Immature natural killer cell (primary cell): ENCODE data around the gene SLFN12. TPM values are rescaled to one million over a fixed set of nuclear protein-coding genes. Genes with fewer than 3 reads are reported as not detected.
A peak's percentile ranks its signal among the peaks of the same experiment; 100 is the strongest.
"Not testable (repeated sequence)": the region's sequence is repeated elsewhere in the genome, so short reads cannot be mapped to it uniquely, and the experiment has no call there.

ENCODE experiments used
- DNase-seq, 3 donors: peaks; one replicate each; pipeline ENCODE4 v3.0.0; 2022; ENCODE audit warnings: mixed read lengths in 1 of 3
- H3K27ac Mint-ChIP-seq, 6 donors: one replicate each; pipeline ENCODE4 v1.8.0; 2020; ENCODE audit warnings: mixed read lengths in 6 of 6, mild to moderate bottlenecking in 5 of 6, inconsistent platforms in 4 of 6, moderate library complexity in 3 of 6
- H3K27me3 Mint-ChIP-seq, 3 donors: one replicate each; pipeline ENCODE4 v1.8.0; 2020 to 2021; ENCODE audit warnings: low read depth in 3 of 3, mild to moderate bottlenecking in 3 of 3, mixed read lengths in 3 of 3, moderate library complexity in 3 of 3, inconsistent platforms in 1 of 3
- H3K36me3 Mint-ChIP-seq, 3 donors: one replicate each; pipeline ENCODE4 v1.8.0; 2020; ENCODE audit warnings: mixed read lengths in 3 of 3, inconsistent platforms in 2 of 3, mild to moderate bottlenecking in 2 of 3
- H3K4me1 Mint-ChIP-seq, 2 donors: one replicate each; pipeline ENCODE4 v1.8.0; 2020; ENCODE audit warnings: inconsistent platforms in 2 of 2, mild to moderate bottlenecking in 2 of 2, mixed read lengths in 2 of 2, moderate library complexity in 1 of 2
- H3K4me3 Mint-ChIP-seq, 5 donors: one replicate each; pipeline ENCODE4 v1.8.0; 2020; ENCODE audit warnings: mild to moderate bottlenecking in 5 of 5, mixed read lengths in 5 of 5, inconsistent platforms in 3 of 5, moderate library complexity in 3 of 5
- H3K9me3 Mint-ChIP-seq, 6 donors: one replicate each; pipeline ENCODE4 v1.8.0; 2020; ENCODE audit warnings: mild to moderate bottlenecking in 6 of 6, mixed read lengths in 6 of 6, inconsistent platforms in 4 of 6, moderate library complexity in 3 of 6
- polyA plus RNA-seq, 3 donors: library from polyadenylated mRNA; unstranded; fragments of 300-500 nt; fragmentation: Illumina TruSeq; gene quantifications; one replicate each; pipeline ENCODE4 v1.2.3, GENCODE V29; 2021

SLFN12 gene
- polyA plus RNA-seq, 3 donors from 2014 or later: 0.44 to 10.5 (median 6.3) TPM

DNA sequence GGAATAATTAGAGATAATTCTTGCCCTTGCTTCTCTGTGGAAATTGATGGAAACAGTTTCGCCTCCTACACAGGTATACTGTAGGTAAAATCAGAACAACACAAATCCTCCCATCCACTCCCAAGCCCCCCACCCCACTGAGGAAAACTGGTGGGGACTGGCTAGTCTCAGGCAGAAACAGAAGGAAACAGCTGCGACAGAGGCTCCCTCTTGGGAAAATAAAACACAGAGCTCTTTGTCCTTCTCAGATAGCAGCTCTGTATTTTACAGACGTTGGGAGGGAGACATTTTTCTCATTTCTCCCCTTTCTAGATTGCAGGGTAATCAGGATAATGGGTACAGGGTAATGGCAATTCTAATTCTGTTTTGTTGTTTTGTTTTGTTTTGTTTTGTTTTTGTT, 15.2 kb upstream of the SLFN12 start:
- H3K9me3 Mint-ChIP-seq: no peaks in the 10 kb centered on the region
- H3K4me3 Mint-ChIP-seq: peak overlapping the region; percentile 96 to 98 (median 96)
- H3K27me3 Mint-ChIP-seq: peaks cover 11 to 22% (median 22%) of the 10 kb centered on the region in 3 donors
- peaks cover 27 to 54% of the 10 kb centered on the region in 2 donors for H3K4me1 Mint-ChIP-seq
- H3K36me3 Mint-ChIP-seq: peaks cover 11 to 20% (median 17%) of the 10 kb centered on the region in 3 donors
- peak overlapping the region; percentile 96 to 100 (median 99) for H3K27ac Mint-ChIP-seq
- DNase-seq: no peak

DNA sequence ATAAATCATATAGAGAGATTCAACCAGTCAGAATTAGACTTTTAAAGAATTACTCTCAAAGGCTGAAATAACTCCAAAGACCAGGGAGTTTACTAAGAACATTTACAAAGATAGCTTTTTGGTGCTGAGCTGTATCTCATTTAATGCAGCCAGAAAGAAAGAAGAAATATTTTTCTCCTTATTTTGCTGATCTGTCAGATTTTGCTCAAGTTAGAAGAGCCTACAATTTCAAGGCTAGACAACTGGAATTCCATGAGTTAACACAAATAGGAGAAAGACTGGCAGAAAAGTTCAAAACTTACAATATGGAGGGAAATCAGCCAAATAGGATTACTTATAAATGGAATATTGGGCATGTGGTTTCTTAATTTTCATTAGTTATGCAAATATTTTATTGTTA, 6.1 kb upstream of the SLFN12 start:
- Mint-ChIP-seq H3K36me3 (peaks cover 3 to 10% (median 7%) of the 10 kb centered on the region in 3 donors), H3K4me3 (no peak overlapping the region), H3K9me3 (no peaks in the 10 kb centered on the region), H3K27me3 (peaks cover 0 to 5% (median 1%) of the 10 kb centered on the region in 3 donors), H3K27ac (no peak overlapping the region), H3K4me1 (peaks cover 17 to 41% of the 10 kb centered on the region in 2 donors)
- DNase-seq: no peak

DNA sequence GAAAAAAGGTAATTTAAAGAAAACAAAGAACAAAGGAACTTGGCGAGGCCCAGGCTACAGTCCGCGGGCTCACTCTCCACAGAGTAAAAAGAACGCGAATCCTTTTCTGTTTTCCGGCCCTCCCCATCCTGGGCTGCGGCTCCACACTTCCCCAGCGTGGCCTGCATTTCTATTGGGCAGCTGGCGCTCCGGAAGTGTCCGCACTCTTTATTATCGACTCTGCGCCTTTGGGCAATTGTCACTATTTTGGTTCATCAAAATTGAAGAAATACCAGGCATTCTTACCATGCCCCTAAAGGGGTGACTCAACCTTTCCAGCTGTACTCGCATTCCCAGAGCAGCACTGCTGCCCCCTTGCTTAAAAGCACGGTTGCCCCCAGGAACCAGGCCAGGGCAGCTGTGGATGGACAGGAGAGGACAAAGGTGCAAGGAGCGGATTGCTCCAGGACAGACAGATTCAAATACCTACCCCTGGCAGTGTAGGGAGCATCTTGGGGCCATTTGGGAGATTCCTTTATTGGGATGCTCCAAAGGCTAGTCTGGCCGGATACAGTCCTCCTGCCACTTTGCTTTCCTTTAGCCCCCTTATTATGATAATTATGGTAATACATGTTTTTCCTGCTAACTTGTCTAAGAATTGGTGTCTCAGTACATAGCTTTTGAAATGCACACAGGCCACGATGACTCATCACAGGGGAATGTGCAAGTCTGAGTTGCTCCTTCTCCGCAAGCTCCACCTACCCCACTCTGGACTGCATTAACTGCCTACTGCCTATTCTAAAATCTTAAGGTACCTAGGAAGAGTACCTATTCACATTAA, 985 bp upstream of the SLFN12 start:
- peak overlapping the region; percentile 96 to 100 (median 98) for H3K4me3 Mint-ChIP-seq
- H3K4me1 Mint-ChIP-seq: peaks cover 57 to 67% of the 10 kb centered on the region in 2 donors

DNA sequence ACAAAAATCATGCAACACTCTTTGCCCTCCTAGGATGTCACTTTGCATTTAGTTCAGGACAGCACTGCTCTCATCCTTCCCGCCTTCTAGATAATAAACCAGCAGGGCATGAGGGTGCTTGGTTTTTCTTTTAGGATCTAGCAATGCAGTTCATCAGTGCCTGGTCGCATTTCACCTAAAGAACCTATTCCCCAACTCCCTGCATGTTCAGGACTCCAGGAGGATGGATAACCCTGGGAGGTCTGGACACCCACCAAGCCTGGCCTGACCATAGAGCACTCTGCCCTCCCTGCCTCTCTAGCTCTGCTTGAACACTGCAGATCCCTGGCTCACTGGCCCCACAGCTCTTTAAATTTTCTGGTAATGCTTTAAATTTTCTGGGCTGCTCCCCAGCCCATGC, 2.6 kb downstream of the SLFN12 start:
- H3K27ac Mint-ChIP-seq: peak overlapping the region in 2 of 6 donors; percentile 12 to 61
- peaks cover 5 to 12% (median 12%) of the 10 kb centered on the region in 3 donors for H3K36me3 Mint-ChIP-seq
- H3K27me3 Mint-ChIP-seq: peaks cover 3 to 8% (median 7%) of the 10 kb centered on the region in 3 donors
- DNase-seq: no peak
- peak overlapping the region in 3 of 5 donors; percentile 11 to 51 (median 34) for H3K4me3 Mint-ChIP-seq
- peaks cover 66 to 91% of the 10 kb centered on the region in 2 donors for H3K4me1 Mint-ChIP-seq
- no peaks in the 10 kb centered on the region for H3K9me3 Mint-ChIP-seq

More for the DNA sequence above, 985 bp upstream of the SLFN12 start:
- Mint-ChIP-seq H3K27me3 (peaks cover 3 to 8% (median 7%) of the 10 kb centered on the region in 3 donors), H3K27ac (peak overlapping the region; percentile 94 to 99 (median 96)), H3K9me3 (no peaks in the 10 kb centered on the region), H3K36me3 (peaks cover 0 to 4% (median 0%) of the 10 kb centered on the region in 3 donors)
- DNase-seq: peak; percentile 33 to 46 (median 37)

DNA sequence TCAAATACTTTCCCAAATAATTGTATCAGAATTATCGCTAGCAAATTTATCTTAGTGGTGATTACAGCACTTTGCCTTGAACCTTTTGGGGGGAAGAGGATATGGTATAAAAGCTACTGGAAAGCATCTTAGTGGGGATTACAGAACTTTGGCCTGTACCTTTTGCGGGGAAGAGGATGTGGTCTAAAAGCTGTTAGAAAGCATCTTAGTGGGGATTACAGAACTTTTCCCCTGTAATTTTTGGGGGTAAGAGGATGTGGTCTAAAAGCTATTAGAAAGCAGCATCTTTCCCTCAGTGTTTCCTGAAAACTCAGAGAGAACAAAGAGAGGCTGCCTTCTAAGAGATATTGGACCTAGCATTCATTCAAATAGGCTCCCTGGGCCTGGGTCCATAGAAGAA, 4.1 kb downstream of the SLFN12 start:
- H3K27me3 Mint-ChIP-seq: peaks cover under 1 to 5% (median 3%) of the 10 kb centered on the region in 3 donors
- no peak for DNase-seq
- H3K36me3 Mint-ChIP-seq: peaks cover 5 to 12% (median 12%) of the 10 kb centered on the region in 3 donors
- peaks cover 57 to 83% of the 10 kb centered on the region in 2 donors for H3K4me1 Mint-ChIP-seq
- H3K27ac Mint-ChIP-seq: peak overlapping the region in 5 of 6 donors; percentile 13 to 76 (median 61)
- H3K4me3 Mint-ChIP-seq: peak overlapping the region in 2 of 5 donors; percentile 14 to 45
- H3K9me3 Mint-ChIP-seq: no peaks in the 10 kb centered on the region

DNA sequence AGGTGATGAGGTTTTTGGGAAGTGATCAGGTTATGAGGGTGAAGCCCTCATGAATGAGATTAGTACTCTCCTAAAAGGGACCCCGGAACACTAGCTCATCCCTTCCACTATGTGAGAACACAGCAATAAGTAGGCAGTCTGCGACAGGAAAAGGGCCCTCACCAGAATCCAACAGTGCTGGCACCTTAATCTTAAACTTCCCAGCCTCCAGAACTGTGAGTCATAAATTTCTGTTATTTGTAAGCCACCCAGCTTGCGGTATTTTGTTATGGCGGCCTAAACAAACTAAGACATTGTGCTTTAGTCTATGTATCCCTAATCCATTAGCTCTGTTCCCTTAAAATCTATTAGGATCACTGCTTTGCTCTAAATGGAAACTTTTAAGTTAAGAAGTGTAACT, 8.5 kb downstream of the SLFN12 start:
- Mint-ChIP-seq H3K4me1 (peaks cover 13 to 39% of the 10 kb centered on the region in 2 donors), H3K4me3 (no peak overlapping the region), H3K9me3 (no peaks in the 10 kb centered on the region), H3K36me3 (peaks cover 18 to 29% (median 29%) of the 10 kb centered on the region in 3 donors), H3K27ac (no peak overlapping the region), H3K27me3 (no peaks in the 10 kb centered on the region)
- no peak for DNase-seq

DNA sequence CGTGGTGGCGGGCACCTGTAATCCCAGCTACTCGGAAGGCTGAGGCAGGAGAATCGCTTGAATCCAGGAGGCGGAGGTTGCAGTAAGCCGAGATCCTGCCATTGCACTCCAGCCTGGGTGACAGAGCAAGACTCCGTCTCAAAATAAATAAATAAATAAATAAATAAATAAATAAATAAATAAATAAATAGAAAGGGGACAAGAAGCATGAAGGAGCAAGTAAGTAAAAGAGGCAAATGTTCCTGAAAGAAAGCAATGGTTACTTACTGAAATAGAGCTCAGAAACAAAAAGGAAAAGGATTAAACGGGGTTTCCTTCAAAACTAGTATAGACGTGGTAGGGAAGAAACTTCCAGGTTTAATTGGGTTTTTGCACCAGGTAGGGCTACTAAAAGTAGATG, 11.2 kb downstream of the SLFN12 start:
- H3K27me3 Mint-ChIP-seq, DNase-seq, H3K27ac Mint-ChIP-seq, H3K4me3 Mint-ChIP-seq, H3K9me3 Mint-ChIP-seq: not testable (repeated sequence)
- peaks cover under 1 to 12% of the 10 kb centered on the region in 2 donors for H3K4me1 Mint-ChIP-seq
- peaks cover 14 to 33% (median 28%) of the 10 kb centered on the region in 3 donors for H3K36me3 Mint-ChIP-seq

DNA sequence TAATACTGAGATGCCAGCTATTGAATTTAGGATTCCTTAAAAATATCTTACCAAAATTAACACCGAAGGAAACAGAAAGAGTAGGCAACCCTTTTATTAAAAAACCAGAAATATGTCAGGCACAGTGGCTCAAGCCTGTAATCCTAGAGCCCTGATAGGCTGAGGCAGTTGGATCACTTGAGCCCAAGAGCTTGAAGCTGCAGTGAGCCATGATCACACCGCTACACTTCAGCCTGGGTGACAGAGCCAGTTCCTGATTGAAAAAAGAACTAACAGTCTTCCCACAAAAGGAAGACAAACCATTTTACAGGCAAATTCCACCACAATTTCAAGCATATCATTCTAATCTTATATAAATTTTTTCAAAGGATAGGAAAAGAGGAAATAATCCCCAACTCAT, 15.6 kb downstream of the SLFN12 start:
- no peak overlapping the region for H3K4me3 Mint-ChIP-seq
- peak overlapping the region in 1 of 6 donors; percentile 18 for H3K27ac Mint-ChIP-seq
- no peak for DNase-seq
- H3K9me3 Mint-ChIP-seq: no peaks in the 10 kb centered on the region
- H3K4me1 Mint-ChIP-seq: peaks cover 2 to 11% of the 10 kb centered on the region in 2 donors
- H3K36me3 Mint-ChIP-seq: peaks cover 30 to 46% (median 30%) of the 10 kb centered on the region in 3 donors
- no peaks in the 10 kb centered on the region for H3K27me3 Mint-ChIP-seq

DNA sequence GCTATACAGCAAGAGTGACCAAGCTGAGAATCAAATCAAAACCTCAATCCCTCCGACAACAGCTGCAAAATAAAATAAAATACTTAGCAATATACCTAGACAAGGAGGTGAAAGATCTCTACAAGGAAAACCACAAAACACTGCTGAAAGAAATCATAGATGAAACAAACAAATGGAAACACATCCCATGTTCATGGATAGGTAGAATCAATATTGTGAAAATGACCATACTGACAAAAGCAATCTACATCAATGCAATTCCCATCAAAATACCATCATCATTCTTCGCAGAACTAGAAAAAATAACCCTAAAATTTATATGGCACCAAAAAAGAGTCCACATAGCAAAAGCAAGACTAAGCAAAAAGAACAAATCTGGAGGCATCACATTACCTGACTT, 17.6 kb downstream of the SLFN12 start:
- H3K9me3 Mint-ChIP-seq, H3K27me3 Mint-ChIP-seq, H3K4me3 Mint-ChIP-seq, DNase-seq: not testable (repeated sequence)
- Mint-ChIP-seq H3K4me1 (peaks cover 2 to 11% of the 10 kb centered on the region in 2 donors), H3K36me3 (peaks cover 38 to 56% (median 43%) of the 10 kb centered on the region in 3 donors), H3K27ac (peak overlapping the region in 2 of 6 donors; percentile 3 to 33)

DNA sequence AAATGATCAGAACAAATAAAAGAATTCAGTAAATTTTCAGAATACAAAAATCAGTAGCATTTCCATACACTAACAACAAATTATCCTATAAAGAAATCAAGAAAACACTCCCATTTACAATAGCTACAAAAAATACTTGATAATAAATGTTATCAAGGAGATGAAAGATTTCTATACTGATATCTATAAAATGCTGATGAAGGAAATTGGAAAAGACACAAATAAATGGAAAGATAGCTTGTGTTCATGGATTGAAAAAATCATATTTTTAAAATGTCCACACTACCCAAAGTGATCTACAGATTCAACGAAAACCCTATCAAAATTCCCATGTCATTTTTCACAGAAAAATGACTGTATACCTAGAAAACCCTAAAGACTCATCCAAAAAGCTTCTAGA, 18.1 kb downstream of the SLFN12 start:
- H3K4me3 Mint-ChIP-seq: no peak overlapping the region
- H3K27ac Mint-ChIP-seq: peak overlapping the region in 1 of 6 donors; percentile 3
- peaks cover 35 to 56% (median 45%) of the 10 kb centered on the region in 3 donors for H3K36me3 Mint-ChIP-seq
- peaks cover 2 to 11% of the 10 kb centered on the region in 2 donors for H3K4me1 Mint-ChIP-seq
- no peak for DNase-seq
- no peaks in the 10 kb centered on the region for H3K9me3 Mint-ChIP-seq
- H3K27me3 Mint-ChIP-seq: peaks cover 0 to under 1% (median 0%) of the 10 kb centered on the region in 3 donors

DNA sequence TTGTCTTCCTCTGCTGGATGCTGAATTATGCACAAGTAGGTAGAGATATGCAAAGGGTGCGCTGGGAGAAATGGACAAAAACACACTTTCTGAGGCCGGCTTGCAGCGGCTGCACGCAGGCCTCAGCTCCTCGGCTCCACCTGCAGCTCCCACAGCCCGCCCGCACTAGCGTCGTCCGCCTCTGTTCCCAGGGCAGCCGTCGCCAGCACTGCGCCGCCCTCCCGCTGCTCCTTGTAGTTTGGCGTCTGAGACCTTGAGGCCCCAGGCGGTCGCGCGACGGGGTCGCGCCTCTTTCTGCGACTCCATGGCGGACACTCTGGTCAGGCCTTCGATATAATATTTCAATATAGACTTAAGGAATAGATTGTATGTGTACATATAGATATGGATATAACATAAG, 24.8 kb downstream of the SLFN12 start:
- H3K27ac Mint-ChIP-seq: no peak overlapping the region
- H3K4me1 Mint-ChIP-seq: no peaks in the 10 kb centered on the region
- no peaks in the 10 kb centered on the region for H3K9me3 Mint-ChIP-seq
- no peak overlapping the region for H3K4me3 Mint-ChIP-seq
- H3K36me3 Mint-ChIP-seq: peaks cover 12 to 43% (median 31%) of the 10 kb centered on the region in 3 donors
- peaks cover 0 to 3% (median 0%) of the 10 kb centered on the region in 3 donors for H3K27me3 Mint-ChIP-seq
- no peak for DNase-seq

DNA sequence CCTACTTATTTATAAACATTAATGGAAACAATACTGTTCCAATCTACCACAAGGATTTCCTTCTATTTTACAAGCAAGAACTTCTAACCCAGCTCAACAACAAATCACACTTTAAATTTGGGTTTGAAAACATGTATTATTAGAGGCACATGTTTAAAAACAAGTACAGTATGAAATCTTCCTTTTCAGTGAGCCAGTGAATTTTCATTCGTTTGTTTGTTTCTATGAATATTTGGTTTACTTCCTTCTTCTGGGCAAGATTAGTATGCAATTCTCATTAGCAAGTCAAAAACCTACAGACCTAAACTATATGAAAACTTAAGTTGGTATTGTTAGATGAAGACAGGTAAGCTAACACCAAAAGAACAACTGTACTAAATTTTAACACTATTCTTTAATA, 25.7 kb downstream of the SLFN12 start:
- Mint-ChIP-seq H3K9me3 (no peaks in the 10 kb centered on the region), H3K36me3 (peaks cover 8 to 40% (median 35%) of the 10 kb centered on the region in 3 donors), H3K27ac (no peak overlapping the region), H3K4me3 (no peak overlapping the region), H3K4me1 (no peaks in the 10 kb centered on the region), H3K27me3 (peaks cover 0 to 3% (median 2%) of the 10 kb centered on the region in 3 donors)
- DNase-seq: no peak

DNA sequence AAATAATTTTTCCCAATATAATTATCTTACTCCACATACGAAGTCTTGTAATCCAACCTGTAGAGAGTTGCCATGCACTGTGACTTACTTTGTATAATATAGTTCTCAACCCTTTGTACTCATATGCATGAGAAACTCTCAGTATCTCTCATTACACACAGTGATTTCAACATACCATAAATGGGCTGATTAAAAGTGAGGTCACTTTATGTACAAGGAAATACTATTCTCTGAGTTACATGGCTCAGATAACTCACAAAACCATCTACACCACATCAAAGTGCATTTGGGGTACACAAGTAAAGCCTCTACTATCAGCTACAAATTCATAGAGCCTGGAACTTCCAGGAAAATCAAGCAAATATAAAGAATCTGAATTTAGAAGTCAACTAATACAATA, 27.9 kb downstream of the SLFN12 start:
- Mint-ChIP-seq H3K27me3 (peaks cover 0 to 3% (median 2%) of the 10 kb centered on the region in 3 donors), H3K27ac (no peak overlapping the region), H3K9me3 (no peaks in the 10 kb centered on the region), H3K4me1 (no peaks in the 10 kb centered on the region), H3K4me3 (no peak overlapping the region), H3K36me3 (peaks cover 0 to 22% (median 21%) of the 10 kb centered on the region in 3 donors)
- DNase-seq: no peak

DNA sequence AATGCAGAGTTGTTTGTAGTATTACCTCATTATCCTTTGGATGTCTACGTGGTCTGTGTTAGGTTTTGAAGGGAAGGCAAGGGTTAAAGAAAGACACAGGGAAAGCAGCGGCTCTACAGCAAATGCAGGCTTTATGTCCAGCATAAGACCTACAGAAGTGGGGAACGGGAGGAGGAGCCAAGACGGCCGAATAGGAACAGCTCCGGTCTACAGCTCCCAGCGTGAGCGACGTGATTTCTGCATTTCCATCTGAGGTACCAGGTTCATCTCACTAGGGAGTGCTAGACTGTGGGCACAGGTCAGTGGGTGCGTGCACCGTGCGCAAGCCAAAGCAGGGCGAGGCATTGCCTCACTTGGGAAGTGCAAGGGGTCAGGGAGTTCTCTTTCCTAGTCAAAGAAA, 38.5 kb downstream of the SLFN12 start:
- H3K4me3 Mint-ChIP-seq, DNase-seq, H3K4me1 Mint-ChIP-seq, H3K27me3 Mint-ChIP-seq, H3K9me3 Mint-ChIP-seq, H3K36me3 Mint-ChIP-seq, H3K27ac Mint-ChIP-seq: not testable (repeated sequence)
